ENCODE data around the gene PRKCSH.

Gene PRKCSH

GRCh38 chr19:11421371-11422098 lies 13.9 kb upstream of the PRKCSH start:
- Histone ChIP-seq H3F3A (ENCODE audit: low read depth) (no peaks in the 10 kb centered on the region), H3K36me3 (ENCODE audit: insufficient read depth, low read length) (no peaks in the 10 kb centered on the region), H3K4me2 (ENCODE audit: low read depth, low read length, poor library complexity, severe bottlenecking) (no peak overlapping the region), H3K4me1 (ENCODE audit: insufficient read depth, low read length, poor library complexity, severe bottlenecking) (no peaks in the 10 kb centered on the region), H3K4me3 (ENCODE audit: low read length, poor library complexity, severe bottlenecking) (no peak overlapping the region), H2AFZ (ENCODE audit: low read length) (no peak overlapping the region), H3K9me2 (replicated peaks; ENCODE audit: low read depth, low read length) (no peaks in the 10 kb centered on the region), H3K27me3 (ENCODE audit: insufficient read depth, low read length, poor library complexity, severe bottlenecking) (no peaks in the 10 kb centered on the region), H4K20me1 (ENCODE audit: insufficient read depth, low read length, poor library complexity, severe bottlenecking) (no peaks in the 10 kb centered on the region), H3K79me2 (ENCODE audit: insufficient read depth, low read length) (no peaks in the 10 kb centered on the region), H3K9me3 (ENCODE audit: insufficient read depth, low read depth, low read length) (no peaks in the 10 kb centered on the region), H3K9ac (ENCODE audit: low read depth, low read length, poor library complexity, severe bottlenecking) (no peak overlapping the region)
- no peak for TF ChIP-seq CTCF (conservative IDR thresholded peaks at IDR 0.05; ENCODE audit: low read length)
- no peak for TF ChIP-seq EZH2phosphoT487 (IDR thresholded peaks at IDR 0.05; ENCODE audit: borderline replicate concordance)

GRCh38 chr19:11422163-11423065 lies 13.0 kb upstream of the PRKCSH start:
- Histone ChIP-seq H3K9ac (ENCODE audit: low read depth, low read length, poor library complexity, severe bottlenecking) (no peak overlapping the region), H3K4me2 (ENCODE audit: low read depth, low read length, poor library complexity, severe bottlenecking) (no peak overlapping the region), H3F3A (ENCODE audit: low read depth) (no peaks in the 10 kb centered on the region)

More at GRCh38 chr19:11422163-11423065, 13.0 kb upstream of the PRKCSH start:
- Histone ChIP-seq H4K20me1 (ENCODE audit: insufficient read depth, low read length, poor library complexity, severe bottlenecking) (no peaks in the 10 kb centered on the region), H3K36me3 (ENCODE audit: insufficient read depth, low read length) (no peaks in the 10 kb centered on the region), H3K4me1 (ENCODE audit: insufficient read depth, low read length, poor library complexity, severe bottlenecking) (no peaks in the 10 kb centered on the region), H3K27me3 (ENCODE audit: insufficient read depth, low read length, poor library complexity, severe bottlenecking) (no peaks in the 10 kb centered on the region), H3K4me3 (ENCODE audit: low read length, poor library complexity, severe bottlenecking) (no peak overlapping the region), H2AFZ (ENCODE audit: low read length) (no peak overlapping the region), H3K79me2 (ENCODE audit: insufficient read depth, low read length) (no peaks in the 10 kb centered on the region), H3K9me2 (replicated peaks; ENCODE audit: low read depth, low read length) (no peaks in the 10 kb centered on the region), H3K9me3 (ENCODE audit: insufficient read depth, low read depth, low read length) (no peaks in the 10 kb centered on the region)
- TF ChIP-seq CTCF (conservative IDR thresholded peaks at IDR 0.05; ENCODE audit: low read length) (no peak), EZH2phosphoT487 (IDR thresholded peaks at IDR 0.05; ENCODE audit: borderline replicate concordance) (no peak)

Measured in Loucy (cell line).